ENCODE results near the gene CHRDL2.

Gene CHRDL2

DNA sequence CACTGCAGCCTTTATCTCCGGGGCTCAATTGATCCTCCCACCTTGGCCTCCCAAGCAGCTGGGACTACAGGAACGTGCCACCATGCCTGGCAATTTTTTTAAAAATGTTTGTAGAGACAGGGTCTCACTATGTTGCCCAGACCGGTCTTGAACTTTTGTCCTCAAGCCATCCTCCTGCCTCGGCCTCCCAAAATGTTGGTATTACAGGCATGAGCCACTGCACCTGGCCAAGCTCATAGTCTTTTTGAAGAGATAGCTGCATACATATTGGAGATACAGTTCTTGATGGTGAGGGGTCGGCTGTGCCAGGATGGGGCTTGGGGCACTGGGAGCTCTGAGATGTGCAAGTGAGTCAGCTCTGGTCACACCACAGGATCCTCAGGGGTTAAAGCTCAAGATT, 53.2 kb downstream of the CHRDL2 start:
- ChIA-PET POLR2A (no interaction called here), CTCF (interaction anchor here (0.6 to 1.5 kb wide), 2 partner anchors 25 to 192 kb away, joined by 4 read pairs; no protein-coding TSS in a partner anchor)
- no peaks in the 10 kb centered on the region for H3K36me3 ChIP-seq (ENCODE audit: control insufficient read depth in 2 of 2, insufficient read depth in 1 of 2, low read length in 2 of 2)
- no peak overlapping the region for H3K27ac ChIP-seq (ENCODE audit: extremely low read depth, low read depth, low read length)
- TF ChIP-seq SALL2 (tag by site-specific recombination; IDR thresholded peaks at IDR 0.05; ENCODE audit: borderline replicate concordance), result no peak
- no peak for TF ChIP-seq ZNF658 (tag by site-specific recombination; IDR thresholded peaks at IDR 0.05)
- no peak for TF ChIP-seq ZNF843 (tag by site-specific recombination; IDR thresholded peaks at IDR 0.05)
- no peak for TF ChIP-seq ZNF596 (tag by site-specific recombination; IDR thresholded peaks at IDR 0.05)
- H3K4me1 ChIP-seq (ENCODE audit: control insufficient read depth, insufficient read depth, low read length), result no peaks in the 10 kb centered on the region
- H3K4me3 ChIP-seq (ENCODE audit: low read depth, low read length), result no peak overlapping the region
- no peaks in the 10 kb centered on the region for H3K9me3 ChIP-seq (ENCODE audit: control insufficient read depth, insufficient read depth, low read depth, low read length)

GRCh38 chr11:74677131-74677530, 54.1 kb downstream of the CHRDL2 start:
- no peaks in the 10 kb centered on the region for H3K36me3 ChIP-seq (ENCODE audit: control insufficient read depth in 2 of 2, insufficient read depth in 1 of 2, low read length in 2 of 2)
- ChIA-PET POLR2A (no interaction called here), CTCF (interaction anchor here (1.5 kb wide), 1 partner anchor 25 kb away, joined by 4 read pairs; no protein-coding TSS in a partner anchor)
- H3K4me1 ChIP-seq (ENCODE audit: control insufficient read depth, insufficient read depth, low read length), result no peaks in the 10 kb centered on the region
- no peaks in the 10 kb centered on the region for H3K9me3 ChIP-seq (ENCODE audit: control insufficient read depth, insufficient read depth, low read depth, low read length)
- no peak overlapping the region for H3K4me3 ChIP-seq (ENCODE audit: low read depth, low read length)
- H3K27ac ChIP-seq (ENCODE audit: extremely low read depth, low read depth, low read length), result no peak overlapping the region
- TF ChIP-seq ZNF624 (tag by site-specific recombination; IDR thresholded peaks at IDR 0.05) (no peak), ZNF639 (tag by site-specific recombination; IDR thresholded peaks at IDR 0.05) (no peak), KLF7 (tag by site-specific recombination; IDR thresholded peaks at IDR 0.05; ENCODE audit: borderline replicate concordance) (no peak), ZEB2 (tag by site-specific recombination; IDR thresholded peaks at IDR 0.05) (no peak), ZNF394 (tag by site-specific recombination; IDR thresholded peaks at IDR 0.05; ENCODE audit: borderline replicate concordance) (no peak), ZNF626 (tag by site-specific recombination; IDR thresholded peaks at IDR 0.05) (no peak), ZNF274 (IDR thresholded peaks at IDR 0.05; ENCODE audit: low read length) (no peak), ZNF274 (tag by site-specific recombination; IDR thresholded peaks at IDR 0.05; ENCODE audit: borderline replicate concordance) (no peak), PATZ1 (tag by site-specific recombination; IDR thresholded peaks at IDR 0.05) (no peak), ZNF121 (tag by site-specific recombination; IDR thresholded peaks at IDR 0.05) (no peak), ZNF514 (tag by site-specific recombination; IDR thresholded peaks at IDR 0.05) (no peak)

GRCh38 chr11:74676596-74676995, 54.6 kb downstream of the CHRDL2 start:
- POLR2A ChIA-PET, result interaction anchor here (0.5 kb wide), 1 partner anchor 25 kb away, joined by 5 read pairs; no protein-coding TSS in a partner anchor
- H3K27ac ChIP-seq (ENCODE audit: extremely low read depth, low read depth, low read length), result no peak overlapping the region

More at GRCh38 chr11:74676596-74676995, 54.6 kb downstream of the CHRDL2 start:
- H3K36me3 ChIP-seq (ENCODE audit: control insufficient read depth in 2 of 2, insufficient read depth in 1 of 2, low read length in 2 of 2), result no peaks in the 10 kb centered on the region
- no peak overlapping the region for H3K4me3 ChIP-seq (ENCODE audit: low read depth, low read length)
- H3K4me1 ChIP-seq (ENCODE audit: control insufficient read depth, insufficient read depth, low read length), result no peaks in the 10 kb centered on the region
- no peak for TF ChIP-seq FEZF1 (tag by site-specific recombination; IDR thresholded peaks at IDR 0.05)
- no peak for TF ChIP-seq ZNF37A (tag by site-specific recombination; IDR thresholded peaks at IDR 0.05)
- no peak for TF ChIP-seq ZNF362 (tag by site-specific recombination; IDR thresholded peaks at IDR 0.05)
- TF ChIP-seq ZNF350 (tag by site-specific recombination; IDR thresholded peaks at IDR 0.05), result no peak
- no peak for TF ChIP-seq ZNF239 (tag by site-specific recombination; IDR thresholded peaks at IDR 0.05)
- TF ChIP-seq, protein P1, sequence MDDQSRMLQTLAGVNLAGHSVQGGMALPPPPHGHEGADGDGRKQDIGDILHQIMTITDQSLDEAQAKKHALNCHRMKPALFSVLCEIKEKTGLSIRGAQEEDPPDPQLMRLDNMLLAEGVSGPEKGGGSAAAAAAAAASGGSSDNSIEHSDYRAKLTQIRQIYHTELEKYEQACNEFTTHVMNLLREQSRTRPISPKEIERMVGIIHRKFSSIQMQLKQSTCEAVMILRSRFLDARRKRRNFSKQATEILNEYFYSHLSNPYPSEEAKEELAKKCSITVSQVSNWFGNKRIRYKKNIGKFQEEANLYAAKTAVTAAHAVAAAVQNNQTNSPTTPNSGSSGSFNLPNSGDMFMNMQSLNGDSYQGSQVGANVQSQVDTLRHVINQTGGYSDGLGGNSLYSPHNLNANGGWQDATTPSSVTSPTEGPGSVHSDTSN (CRISPR knock-in tag; IDR thresholded peaks at IDR 0.05), result no peak
- TF ChIP-seq ZNF184 (tag by site-specific recombination; IDR thresholded peaks at IDR 0.05), result no peak
- TF ChIP-seq MEIS1 (CRISPR knock-in tag; IDR thresholded peaks at IDR 0.05; ENCODE audit: borderline replicate concordance), result no peak
- no peak for TF ChIP-seq ZNF501 (tag by site-specific recombination; IDR thresholded peaks at IDR 0.05)
- no peak for TF ChIP-seq ZNF521 (tag by site-specific recombination; IDR thresholded peaks at IDR 0.05)
- no peak for TF ChIP-seq ZNF677 (tag by site-specific recombination; IDR thresholded peaks at IDR 0.05)
- TF ChIP-seq GLI4 (tag by site-specific recombination; IDR thresholded peaks at IDR 0.05), result no peak
- CTCF ChIA-PET, result interaction anchor here (1.1 to 2.2 kb wide), 2 partner anchors 25 to 26 kb away, joined by 5 to 8 read pairs; no protein-coding TSS in a partner anchor
- H3K9me3 ChIP-seq (ENCODE audit: control insufficient read depth, insufficient read depth, low read depth, low read length), result no peaks in the 10 kb centered on the region
